Mesothelial cell of epicardium (in vitro differentiated cells): ENCODE measurements around the gene LIF. TPM values are rescaled to one million over a fixed set of nuclear protein-coding genes. Genes with fewer than 3 reads are reported as not detected.

Experiments used
- DNase-seq, 2 experiments: peaks; one replicate each; pipeline ENCODE4 v3.0.0; 2021; ENCODE audit warnings: low spot score in 2 of 2; ENCODE audit not compliant: unreplicated experiment in 2 of 2
- H3K27ac Mint-ChIP-seq: 2 replicates; pipeline ENCODE4 v1.8.0; 2021; ENCODE audit warnings: mixed read lengths
- H3K27me3 Mint-ChIP-seq: 2 replicates; pipeline ENCODE4 v1.8.0; 2021; ENCODE audit warnings: low read depth, mixed read lengths
- H3K36me3 Mint-ChIP-seq: 2 replicates; pipeline ENCODE4 v1.8.0; 2021; ENCODE audit warnings: mixed read lengths
- H3K4me1 Mint-ChIP-seq: 2 replicates; pipeline ENCODE4 v1.8.0; 2021; ENCODE audit warnings: mixed read lengths
- H3K4me3 Mint-ChIP-seq: 2 replicates; pipeline ENCODE4 v1.8.0; 2021; ENCODE audit warnings: mild to moderate bottlenecking, moderate library complexity, mixed read lengths
- H3K9me3 Mint-ChIP-seq: 2 replicates; pipeline ENCODE4 v1.8.0; 2021; ENCODE audit warnings: mixed read lengths
- total RNA-seq: library from RNA; stranded (reverse); gene quantifications from 3 replicates; pipeline ENCODE4 v1.2.1, GENCODE V29; 2021
- TF ChIP-seq, protein P1 (sequence below): fragments of 200-600 bp; sonication (generic); IDR thresholded peaks from one replicate; pipeline ENCODE4 v1.5.0; 2021; ENCODE audit warnings: antibody characterized with exemption; ENCODE audit not compliant: unreplicated experiment

Gene LIF
- total RNA-seq, 1 donor from 2014 or later, result 15.8 TPM

DNA sequence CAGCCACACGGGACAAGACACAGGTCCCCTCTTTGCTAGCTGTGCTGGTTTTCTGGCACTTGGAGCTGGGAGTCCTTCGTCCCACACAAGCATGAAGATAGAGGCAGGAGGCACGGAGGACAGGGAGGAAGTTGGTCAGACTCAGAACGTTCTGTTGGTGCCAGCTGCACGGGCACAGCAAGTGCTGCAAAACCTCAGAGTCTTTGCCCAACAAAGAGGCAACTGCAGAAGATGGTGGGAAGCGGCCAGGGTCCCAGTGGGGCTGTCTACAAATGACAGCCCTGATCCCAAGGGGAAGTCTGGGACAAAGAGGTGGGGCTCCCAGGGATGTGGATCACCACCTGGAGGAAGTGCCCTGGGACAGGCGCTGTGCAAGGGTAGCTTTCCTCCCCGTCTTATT, 29.5 kb upstream of the LIF start:
- Mint-ChIP-seq H3K36me3 (no peaks in the 10 kb centered on the region), H3K9me3 (no peaks in the 10 kb centered on the region), H3K4me3 (no peak overlapping the region), H3K27me3 (peaks cover 1% of the 10 kb centered on the region), H3K4me1 (peaks cover 9% of the 10 kb centered on the region), H3K27ac (no peak overlapping the region)
- DNase-seq, result no peak
- TF ChIP-seq, protein P1, sequence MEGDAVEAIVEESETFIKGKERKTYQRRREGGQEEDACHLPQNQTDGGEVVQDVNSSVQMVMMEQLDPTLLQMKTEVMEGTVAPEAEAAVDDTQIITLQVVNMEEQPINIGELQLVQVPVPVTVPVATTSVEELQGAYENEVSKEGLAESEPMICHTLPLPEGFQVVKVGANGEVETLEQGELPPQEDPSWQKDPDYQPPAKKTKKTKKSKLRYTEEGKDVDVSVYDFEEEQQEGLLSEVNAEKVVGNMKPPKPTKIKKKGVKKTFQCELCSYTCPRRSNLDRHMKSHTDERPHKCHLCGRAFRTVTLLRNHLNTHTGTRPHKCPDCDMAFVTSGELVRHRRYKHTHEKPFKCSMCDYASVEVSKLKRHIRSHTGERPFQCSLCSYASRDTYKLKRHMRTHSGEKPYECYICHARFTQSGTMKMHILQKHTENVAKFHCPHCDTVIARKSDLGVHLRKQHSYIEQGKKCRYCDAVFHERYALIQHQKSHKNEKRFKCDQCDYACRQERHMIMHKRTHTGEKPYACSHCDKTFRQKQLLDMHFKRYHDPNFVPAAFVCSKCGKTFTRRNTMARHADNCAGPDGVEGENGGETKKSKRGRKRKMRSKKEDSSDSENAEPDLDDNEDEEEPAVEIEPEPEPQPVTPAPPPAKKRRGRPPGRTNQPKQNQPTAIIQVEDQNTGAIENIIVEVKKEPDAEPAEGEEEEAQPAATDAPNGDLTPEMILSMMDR, result no peak

DNA sequence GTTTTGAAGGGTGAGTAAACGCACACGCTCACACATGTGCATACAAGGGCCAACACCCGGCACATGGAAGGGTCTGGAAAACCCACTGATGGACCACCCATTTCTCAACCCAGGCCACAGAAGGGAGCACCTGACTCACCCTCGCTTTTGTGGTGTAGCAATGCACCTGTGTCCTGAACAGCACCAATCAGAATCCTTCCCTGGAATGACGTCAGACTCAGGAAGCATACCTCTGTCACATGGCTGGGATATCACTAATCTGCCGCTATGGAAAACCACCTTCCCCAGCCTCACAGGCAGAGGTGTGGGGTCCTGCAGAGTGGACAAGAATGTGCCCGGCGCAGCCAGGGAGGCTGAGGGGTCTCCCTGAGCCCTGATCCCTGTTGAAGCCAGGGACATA, 29.1 kb upstream of the LIF start:
- Mint-ChIP-seq H3K27me3 (peaks cover 1% of the 10 kb centered on the region), H3K4me3 (no peak overlapping the region), H3K36me3 (no peaks in the 10 kb centered on the region), H3K9me3 (no peaks in the 10 kb centered on the region), H3K27ac (no peak overlapping the region), H3K4me1 (peaks cover 9% of the 10 kb centered on the region)
- DNase-seq, result no peak
- TF ChIP-seq, protein P1, result no peak

DNA sequence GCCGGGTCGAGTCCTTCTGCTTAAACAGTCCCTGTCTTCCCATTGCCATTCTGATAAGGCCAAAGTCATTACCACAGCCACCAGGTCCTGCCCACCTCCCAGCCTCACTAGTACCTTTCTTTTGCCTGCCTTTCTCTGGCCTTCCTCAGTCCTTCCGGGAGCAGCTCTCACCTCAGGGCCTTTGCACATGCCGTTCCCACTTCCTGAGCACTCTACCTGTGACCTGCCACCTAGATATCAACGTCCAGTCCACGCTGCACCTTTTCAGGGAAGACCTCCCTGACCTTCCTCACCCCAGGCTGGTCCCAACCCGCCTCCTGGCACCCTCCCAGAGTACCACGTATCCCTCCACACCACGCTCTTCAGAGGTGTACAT, 27.9 kb upstream of the LIF start:
- no peak overlapping the region for H3K4me3 Mint-ChIP-seq
- no peak for DNase-seq
- H3K27ac Mint-ChIP-seq, result no peak overlapping the region
- TF ChIP-seq, protein P1, result no peak
- peaks cover 1% of the 10 kb centered on the region for H3K27me3 Mint-ChIP-seq
- H3K9me3 Mint-ChIP-seq, result no peaks in the 10 kb centered on the region
- H3K36me3 Mint-ChIP-seq, result no peaks in the 10 kb centered on the region
- H3K4me1 Mint-ChIP-seq, result peaks cover 9% of the 10 kb centered on the region

DNA sequence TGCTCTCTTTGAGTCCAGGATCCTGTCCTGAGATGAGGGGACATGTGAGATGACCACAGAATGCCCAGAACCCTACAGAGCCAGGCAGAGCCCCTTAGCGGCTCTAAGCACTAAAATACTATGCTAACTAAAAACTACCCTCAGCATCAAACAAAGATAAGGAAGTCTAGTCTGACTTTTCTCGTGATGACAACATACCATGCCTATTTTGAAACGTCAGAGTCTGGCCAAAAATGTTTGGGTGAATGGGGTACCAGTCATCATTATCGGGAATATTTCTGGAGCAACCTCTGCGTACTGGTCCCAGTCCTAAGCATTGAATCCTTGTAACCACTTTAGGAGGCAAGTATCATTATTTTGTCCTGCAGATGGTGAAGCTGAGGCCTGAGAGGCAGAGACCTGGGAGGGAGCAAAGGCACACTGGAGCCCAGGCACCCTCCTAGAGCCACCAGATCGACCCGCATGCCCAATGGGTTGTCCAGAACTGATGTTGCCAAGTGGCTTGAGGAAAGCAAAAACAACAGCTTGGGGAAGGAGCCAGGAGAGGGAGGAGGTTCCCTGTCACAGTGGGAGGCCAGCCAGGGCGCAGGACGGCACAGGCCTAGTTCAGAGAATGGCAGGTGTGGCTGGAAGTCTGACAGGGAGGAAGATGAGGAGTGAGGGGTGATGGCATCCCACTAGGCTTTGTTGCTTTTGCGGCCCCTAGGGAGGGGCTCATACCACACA, 27.3 kb upstream of the LIF start:
- H3K9me3 Mint-ChIP-seq, result no peaks in the 10 kb centered on the region
- TF ChIP-seq, protein P1, result no peak
- H3K36me3 Mint-ChIP-seq, result no peaks in the 10 kb centered on the region
- peaks cover 9% of the 10 kb centered on the region for H3K4me1 Mint-ChIP-seq
- H3K4me3 Mint-ChIP-seq, result no peak overlapping the region
- H3K27me3 Mint-ChIP-seq, result peaks cover 1% of the 10 kb centered on the region
- DNase-seq, result no peak
- H3K27ac Mint-ChIP-seq, result no peak overlapping the region

DNA sequence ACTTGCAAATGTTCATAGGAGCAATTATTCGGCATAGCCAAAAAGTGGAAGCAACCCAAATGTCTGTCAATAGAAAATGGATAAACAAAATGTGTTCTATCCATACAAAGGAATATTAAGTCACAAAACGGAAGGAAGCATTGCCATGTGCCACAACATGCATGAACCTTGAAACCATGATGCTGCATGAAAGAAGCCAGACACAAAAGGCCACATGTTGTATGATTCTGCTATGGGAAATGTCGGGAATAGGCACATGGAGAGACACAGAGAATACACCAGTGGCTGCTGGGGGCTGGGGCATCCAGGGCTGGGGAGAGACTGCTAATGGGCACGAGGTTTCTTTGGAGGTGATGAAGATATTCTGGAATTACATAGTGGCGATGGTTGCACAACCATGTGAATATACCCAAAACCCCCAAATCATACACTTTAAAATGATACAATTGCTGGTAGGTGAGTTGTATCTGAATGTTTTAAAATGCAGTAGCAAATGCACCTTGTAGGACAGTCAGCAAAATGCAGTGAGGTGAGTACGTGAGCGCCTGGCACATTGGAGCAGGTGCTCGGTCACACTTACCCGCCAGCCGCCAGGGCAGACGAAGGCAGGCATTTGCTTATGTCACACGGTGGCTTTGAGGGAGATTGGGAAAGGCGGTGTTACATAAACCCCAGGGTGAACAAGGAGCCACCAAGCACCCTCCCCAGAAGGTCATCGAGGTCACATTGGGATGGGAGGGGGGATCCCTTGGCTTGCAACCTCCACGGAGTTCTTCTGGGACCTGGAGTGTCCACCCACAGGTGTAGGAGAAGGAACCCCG, 26.4 kb upstream of the LIF start:
- Mint-ChIP-seq H3K36me3 (no peaks in the 10 kb centered on the region), H3K4me1 (peaks cover 5% of the 10 kb centered on the region), H3K4me3 (no peak overlapping the region), H3K9me3 (no peaks in the 10 kb centered on the region), H3K27me3 (peaks cover 1% of the 10 kb centered on the region), H3K27ac (no peak overlapping the region)
- DNase-seq, result no peak
- TF ChIP-seq, protein P1, result no peak
